Measurements from ENCODE around the gene ZNF577. TPM values are rescaled to one million over a fixed set of nuclear protein-coding genes. Genes with fewer than 3 reads are reported as not detected.

Gene ZNF577
- total RNA-seq, 1 donor from 2014 or later: 3.8 TPM

DNA sequence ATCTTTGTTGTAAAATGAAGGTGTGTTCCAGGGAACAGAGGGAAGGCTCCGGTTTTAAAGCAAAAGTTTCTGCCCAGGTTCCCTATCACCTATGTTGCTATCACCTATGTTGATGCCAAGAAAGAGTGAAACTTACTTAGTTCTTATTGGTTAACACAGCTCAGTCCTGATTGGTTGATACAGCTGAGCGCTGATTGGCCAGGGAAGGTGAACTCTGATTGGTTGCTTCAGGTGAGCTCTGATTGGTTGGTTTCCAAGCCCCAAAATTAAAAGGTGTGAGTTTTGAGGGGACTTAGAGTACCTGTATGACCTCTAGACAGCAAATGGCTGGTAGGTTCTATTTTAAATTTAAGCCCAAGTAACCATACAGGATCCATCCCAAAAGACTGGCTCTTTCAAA, 50.6 kb downstream of the ZNF577 start:
- TF ChIP-seq, protein P1, sequence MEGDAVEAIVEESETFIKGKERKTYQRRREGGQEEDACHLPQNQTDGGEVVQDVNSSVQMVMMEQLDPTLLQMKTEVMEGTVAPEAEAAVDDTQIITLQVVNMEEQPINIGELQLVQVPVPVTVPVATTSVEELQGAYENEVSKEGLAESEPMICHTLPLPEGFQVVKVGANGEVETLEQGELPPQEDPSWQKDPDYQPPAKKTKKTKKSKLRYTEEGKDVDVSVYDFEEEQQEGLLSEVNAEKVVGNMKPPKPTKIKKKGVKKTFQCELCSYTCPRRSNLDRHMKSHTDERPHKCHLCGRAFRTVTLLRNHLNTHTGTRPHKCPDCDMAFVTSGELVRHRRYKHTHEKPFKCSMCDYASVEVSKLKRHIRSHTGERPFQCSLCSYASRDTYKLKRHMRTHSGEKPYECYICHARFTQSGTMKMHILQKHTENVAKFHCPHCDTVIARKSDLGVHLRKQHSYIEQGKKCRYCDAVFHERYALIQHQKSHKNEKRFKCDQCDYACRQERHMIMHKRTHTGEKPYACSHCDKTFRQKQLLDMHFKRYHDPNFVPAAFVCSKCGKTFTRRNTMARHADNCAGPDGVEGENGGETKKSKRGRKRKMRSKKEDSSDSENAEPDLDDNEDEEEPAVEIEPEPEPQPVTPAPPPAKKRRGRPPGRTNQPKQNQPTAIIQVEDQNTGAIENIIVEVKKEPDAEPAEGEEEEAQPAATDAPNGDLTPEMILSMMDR (IDR thresholded peaks at IDR 0.05): no peak
- H3K9me3 ChIP-seq: peaks cover 0 to 2% of the 10 kb centered on the region in 2 donors
- H3K27ac ChIP-seq: no peak overlapping the region
- no peak overlapping the region for H3K4me3 ChIP-seq
- H3K4me1 ChIP-seq: no peaks in the 10 kb centered on the region
- no peaks in the 10 kb centered on the region for H3K27me3 ChIP-seq
- H3K36me3 ChIP-seq: no peaks in the 10 kb centered on the region
- DNase-seq (ENCODE audit: low spot score in 2 of 2): no peak
- intact Hi-C loops (cut with DNase I): no loop called here

DNA sequence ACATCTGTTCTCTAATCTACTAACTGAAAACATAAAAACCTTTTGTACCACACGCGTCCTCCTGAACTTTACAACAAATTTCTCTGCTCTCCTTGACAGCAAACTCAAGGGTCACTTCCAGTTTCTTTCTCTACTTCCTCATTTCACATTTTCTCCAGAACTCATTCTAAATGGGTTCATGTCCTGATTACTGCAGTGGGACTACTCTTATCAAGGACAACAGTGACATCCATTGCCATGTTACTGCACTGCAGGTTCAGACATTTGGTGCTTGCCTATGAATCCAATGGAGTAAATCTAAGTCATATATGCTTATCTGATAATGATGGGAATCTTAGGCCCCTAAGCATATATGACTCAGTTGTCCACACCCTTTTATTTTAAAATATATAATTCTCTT, 57.5 kb downstream of the ZNF577 start:
- H3K4me3 ChIP-seq: no peak overlapping the region
- TF ChIP-seq, protein P1 (IDR thresholded peaks at IDR 0.05): peak in 2 of 3 experiments; percentile 19 to 23
- no peaks in the 10 kb centered on the region for H3K9me3 ChIP-seq
- no peak overlapping the region for H3K27ac ChIP-seq
- intact Hi-C loops (cut with DNase I): no loop called here
- no peaks in the 10 kb centered on the region for H3K36me3 ChIP-seq
- no peak for DNase-seq (ENCODE audit: low spot score in 2 of 2)
- no peaks in the 10 kb centered on the region for H3K27me3 ChIP-seq
- H3K4me1 ChIP-seq: no peaks in the 10 kb centered on the region

DNA sequence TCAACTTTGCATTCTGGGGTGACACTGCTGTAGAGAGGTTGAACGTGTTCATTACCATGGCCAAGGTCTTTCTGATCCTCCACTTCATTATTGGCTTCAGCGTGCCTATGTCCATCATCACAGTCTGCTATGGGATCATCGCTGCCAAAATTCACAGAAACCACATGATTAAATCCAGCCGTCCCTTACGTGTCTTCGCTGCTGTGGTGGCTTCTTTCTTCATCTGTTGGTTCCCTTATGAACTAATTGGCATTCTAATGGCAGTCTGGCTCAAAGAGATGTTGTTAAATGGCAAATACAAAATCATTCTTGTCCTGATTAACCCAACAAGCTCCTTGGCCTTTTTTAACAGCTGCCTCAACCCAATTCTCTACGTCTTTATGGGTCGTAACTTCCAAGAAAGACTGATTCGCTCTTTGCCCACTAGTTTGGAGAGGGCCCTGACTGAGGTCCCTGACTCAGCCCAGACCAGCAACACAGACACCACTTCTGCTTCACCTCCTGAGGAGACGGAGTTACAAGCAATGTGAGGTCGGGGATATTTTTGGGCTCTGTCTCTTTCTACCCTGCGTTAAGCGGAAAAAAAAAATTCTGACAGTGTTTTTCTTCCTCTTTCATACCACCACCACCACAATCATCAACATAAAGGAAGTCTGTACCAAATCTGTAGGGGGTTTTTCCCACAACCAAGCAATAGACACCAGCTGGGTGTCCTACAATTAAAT, 63.3 kb downstream of the ZNF577 start:
- no peaks in the 10 kb centered on the region for H3K36me3 ChIP-seq
- H3K9me3 ChIP-seq: no peaks in the 10 kb centered on the region
- TF ChIP-seq, protein P1 (IDR thresholded peaks at IDR 0.05): no peak
- H3K4me1 ChIP-seq: no peaks in the 10 kb centered on the region
- no peak overlapping the region for H3K27ac ChIP-seq
- H3K4me3 ChIP-seq: no peak overlapping the region
- intact Hi-C loops (cut with DNase I): no loop called here
- DNase-seq (ENCODE audit: low spot score in 2 of 2): no peak
- H3K27me3 ChIP-seq: no peaks in the 10 kb centered on the region

DNA sequence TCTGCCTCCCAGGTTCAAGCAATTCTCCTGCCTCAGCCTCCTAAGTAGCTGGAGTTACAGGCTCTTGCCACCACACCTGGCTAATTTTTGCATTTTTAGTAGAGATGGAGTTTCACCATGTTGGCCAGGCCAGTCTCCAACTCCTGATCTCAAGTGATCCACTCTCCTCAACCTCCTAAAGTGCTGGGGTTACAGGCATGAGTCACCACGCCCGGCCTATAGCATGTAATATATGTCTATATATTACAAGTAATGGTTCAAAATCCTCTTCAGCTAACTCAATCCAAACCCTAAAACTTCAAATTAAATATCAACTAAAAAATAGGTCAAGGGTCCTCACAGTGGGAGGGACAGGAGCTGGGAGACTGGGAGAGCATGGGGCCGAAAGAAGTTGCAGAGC, 64.8 kb downstream of the ZNF577 start:
- intact Hi-C loops (cut with DNase I): no loop called here
- no peak for DNase-seq (ENCODE audit: low spot score in 2 of 2)
- TF ChIP-seq, protein P1 (IDR thresholded peaks at IDR 0.05): no peak
- H3K4me1 ChIP-seq: no peaks in the 10 kb centered on the region
- no peaks in the 10 kb centered on the region for H3K9me3 ChIP-seq
- H3K27ac ChIP-seq: no peak overlapping the region
- H3K4me3 ChIP-seq: no peak overlapping the region
- no peaks in the 10 kb centered on the region for H3K36me3 ChIP-seq
- no peaks in the 10 kb centered on the region for H3K27me3 ChIP-seq

DNA sequence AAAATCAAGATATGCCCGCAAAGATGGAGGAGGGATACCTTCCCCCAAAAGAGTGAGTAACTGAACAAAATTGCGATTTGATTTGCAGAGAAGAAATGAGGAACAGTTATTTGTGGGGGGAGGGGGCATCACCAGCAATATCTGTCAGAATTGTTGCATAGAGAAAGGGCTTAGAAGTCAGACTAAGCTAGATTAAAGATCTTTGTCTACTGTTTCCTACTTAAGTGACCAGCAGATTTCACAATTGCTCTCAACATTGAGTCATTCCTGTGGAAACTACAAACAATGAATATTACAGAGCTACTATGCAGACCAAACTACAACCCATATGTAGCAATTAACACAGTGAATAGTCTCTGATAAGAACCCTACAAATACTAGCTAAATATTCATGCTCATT, 65.4 kb downstream of the ZNF577 start:
- no peaks in the 10 kb centered on the region for H3K36me3 ChIP-seq
- DNase-seq (ENCODE audit: low spot score in 2 of 2): no peak
- intact Hi-C loops (cut with DNase I): no loop called here
- H3K9me3 ChIP-seq: no peaks in the 10 kb centered on the region
- no peak overlapping the region for H3K27ac ChIP-seq
- TF ChIP-seq, protein P1 (IDR thresholded peaks at IDR 0.05): no peak
- H3K4me1 ChIP-seq: no peaks in the 10 kb centered on the region
- no peak overlapping the region for H3K4me3 ChIP-seq
- no peaks in the 10 kb centered on the region for H3K27me3 ChIP-seq
